ENCODE data around the gene MAST3.
"Not testable (repeated sequence)": the region's sequence is repeated elsewhere in the genome, so short reads cannot be mapped to it uniquely, and the experiment has no call there.

Gene MAST3

DNA sequence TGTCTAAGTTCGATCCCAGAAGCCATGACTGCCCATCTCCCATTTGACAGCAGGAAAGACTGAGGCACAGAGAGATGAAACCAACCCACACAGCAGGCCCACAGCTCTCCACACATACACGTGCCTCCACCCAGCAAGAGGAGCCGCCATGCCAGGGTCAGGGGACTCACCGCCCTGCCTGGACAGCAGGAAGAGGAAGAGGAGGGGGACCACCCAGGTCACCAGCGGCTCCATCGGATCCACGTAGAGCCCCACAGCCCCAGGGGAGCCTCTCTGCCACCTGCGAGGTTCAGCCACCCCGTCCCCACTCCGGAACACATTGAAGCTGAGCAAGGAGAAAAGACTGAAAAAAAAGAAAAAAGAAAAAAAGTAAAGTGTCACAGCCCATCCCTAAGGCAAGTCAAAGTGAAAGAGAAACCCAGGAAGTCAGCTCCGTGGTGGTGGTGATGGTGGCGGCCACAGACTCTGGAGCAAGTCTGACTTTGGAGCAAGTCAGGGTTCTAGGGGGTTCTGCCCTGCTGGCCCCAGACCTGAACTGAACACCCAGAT is 10.9 kb upstream of the MAST3 start, which contains the start of gene IL12RB1:
IL12RB1 (minus strand) TSS at position 345 of the 549 bp plus-strand sequence; CDS start at position 234, 111 bp downstream.
- no peak for DNase-seq (ENCODE audit: low spot score)

GRCh38 chr19:18089096-18089541 is 8.5 kb upstream of the MAST3 start:
- not testable (repeated sequence) for DNase-seq (ENCODE audit: low spot score)

GRCh38 chr19:18089726-18090125 is 7.9 kb upstream of the MAST3 start:
- no peak for DNase-seq (ENCODE audit: low spot score)

GRCh38 chr19:18090545-18091216 is 6.9 kb upstream of the MAST3 start:
- DNase-seq (ENCODE audit: low spot score), result no peak

DNA sequence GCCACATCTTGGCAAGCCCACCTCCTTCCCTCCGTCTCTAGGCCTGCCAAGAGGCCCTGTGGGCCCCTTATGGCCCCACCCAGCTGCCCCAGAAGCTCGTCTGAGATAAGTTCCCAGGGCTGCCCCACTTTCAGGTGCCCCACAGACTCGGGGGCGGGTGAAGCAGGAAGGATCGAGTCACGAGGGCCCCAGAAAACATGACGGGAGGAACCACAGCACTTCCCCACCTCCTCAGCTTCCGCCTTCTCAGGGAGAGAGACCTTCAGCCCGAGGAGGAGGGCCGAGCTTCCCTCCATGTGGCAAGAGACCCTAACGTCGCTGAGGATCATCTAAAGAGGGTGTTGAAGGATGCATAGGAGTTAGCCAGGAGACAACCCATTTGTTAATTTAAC is 6.4 kb upstream of the MAST3 start:
- DNase-seq (ENCODE audit: low spot score), result no peak

GRCh38 chr19:18093439-18094161 is 4.0 kb upstream of the MAST3 start:
- DNase-seq (ENCODE audit: low spot score), result no peak

DNA sequence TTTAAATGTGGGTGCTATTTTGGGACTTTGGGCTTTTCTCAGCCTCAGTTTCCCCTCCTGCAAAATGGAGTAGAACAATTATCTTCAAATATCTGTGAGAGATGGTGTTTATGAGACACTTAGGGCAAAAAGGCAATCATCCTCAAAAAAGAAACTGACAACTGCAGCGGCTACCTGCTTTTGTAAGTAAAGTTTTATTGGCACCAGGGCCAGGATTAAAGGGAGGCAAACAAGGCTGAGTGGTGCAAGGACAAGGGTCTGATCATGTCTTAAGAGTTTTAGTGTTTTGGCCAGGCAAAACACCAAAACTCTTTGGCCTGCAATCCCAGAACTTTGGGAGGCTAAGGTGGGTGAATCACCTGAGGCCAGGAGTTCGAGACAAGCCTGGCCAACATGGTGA is 1.3 kb upstream of the MAST3 start:
- no peak for DNase-seq (ENCODE audit: low spot score)

GRCh38 chr19:18097993-18098890 is 664 bp downstream of the MAST3 start:
- DNase-seq (ENCODE audit: low spot score), result no peak

- no peak for DNase-seq (ENCODE audit: low spot score)
These were observed 1.5 kb downstream of the MAST3 start for GRCh38 chr19:18098891-18099622.

- DNase-seq (ENCODE audit: low spot score), result no peak
These were observed 2.0 kb downstream of the MAST3 start for GRCh38 chr19:18099623-18099995.

DNA sequence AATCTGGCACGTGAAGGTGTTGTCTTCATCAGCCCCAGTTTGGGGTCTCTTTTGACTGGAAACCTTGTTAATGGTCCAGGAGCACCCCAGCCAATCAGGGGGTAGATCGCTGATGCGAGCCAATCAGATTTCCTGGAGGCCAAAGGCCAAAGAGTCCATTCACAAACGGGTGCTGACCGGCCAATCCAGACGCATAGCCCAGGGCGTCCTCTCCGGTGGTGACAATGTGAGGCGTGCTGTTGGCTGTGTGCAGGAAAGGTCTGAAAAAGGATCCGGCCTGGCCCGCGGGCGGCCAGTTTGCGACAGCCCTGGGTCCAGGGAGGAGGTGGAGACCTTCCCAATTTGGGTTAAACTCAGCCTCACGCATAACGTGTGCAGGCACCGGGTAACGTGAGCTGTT is 3.1 kb downstream of the MAST3 start:
- peak; percentile 74 for DNase-seq (ENCODE audit: low spot score)

DNA sequence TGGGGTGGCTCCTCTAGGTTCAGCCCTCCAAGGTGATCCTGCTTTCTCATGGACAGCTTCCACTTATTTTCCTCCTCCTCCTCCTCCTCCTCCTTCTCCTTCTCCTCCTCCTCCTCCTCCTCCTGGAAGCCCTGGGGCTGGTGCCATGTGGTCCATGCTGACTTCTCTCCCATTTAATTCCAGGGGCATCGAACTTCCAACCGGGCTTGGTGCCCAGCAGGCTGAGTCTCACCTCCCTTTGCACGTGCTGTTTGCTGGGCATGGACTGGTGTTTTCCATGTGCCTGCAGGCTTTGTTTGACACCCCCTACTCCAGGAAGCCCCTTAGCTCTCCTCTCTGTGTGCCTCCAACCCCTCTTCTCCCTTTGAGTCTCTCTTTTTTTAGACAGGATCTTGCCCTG is 3.7 kb downstream of the MAST3 start:
- DNase-seq (ENCODE audit: low spot score), result no peak

DNA sequence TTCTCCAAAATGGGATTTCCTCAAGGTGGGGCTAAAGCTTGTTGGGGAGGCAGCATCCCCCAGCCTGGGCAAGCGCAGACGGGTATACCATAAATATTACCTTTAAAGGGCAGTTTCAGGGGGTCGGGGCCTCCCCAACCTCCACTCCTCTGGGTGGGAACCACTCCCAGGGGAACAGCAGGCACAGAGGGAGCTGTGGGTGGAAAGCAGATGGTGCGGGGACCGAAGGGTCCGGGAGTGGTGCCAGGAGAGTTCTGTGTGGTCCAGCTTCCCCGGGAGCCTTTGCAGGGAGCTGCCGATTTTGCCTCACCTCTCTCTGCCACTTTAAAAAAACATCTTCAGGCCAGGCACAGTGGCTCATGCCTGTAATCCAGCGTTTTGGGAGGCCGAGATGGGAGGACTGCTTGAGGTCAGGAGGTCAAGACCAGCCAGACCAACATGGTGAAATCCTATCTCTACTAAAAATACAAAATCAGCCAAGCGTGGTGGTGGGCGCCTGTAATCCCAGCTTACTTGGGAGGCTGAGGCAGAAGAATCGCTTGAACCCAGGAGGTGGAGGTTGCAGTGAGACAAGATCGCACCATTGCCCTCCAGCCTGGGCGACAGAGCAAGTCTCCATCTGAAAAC is 5.5 kb downstream of the MAST3 start:
- DNase-seq (ENCODE audit: low spot score), result no peak

DNA sequence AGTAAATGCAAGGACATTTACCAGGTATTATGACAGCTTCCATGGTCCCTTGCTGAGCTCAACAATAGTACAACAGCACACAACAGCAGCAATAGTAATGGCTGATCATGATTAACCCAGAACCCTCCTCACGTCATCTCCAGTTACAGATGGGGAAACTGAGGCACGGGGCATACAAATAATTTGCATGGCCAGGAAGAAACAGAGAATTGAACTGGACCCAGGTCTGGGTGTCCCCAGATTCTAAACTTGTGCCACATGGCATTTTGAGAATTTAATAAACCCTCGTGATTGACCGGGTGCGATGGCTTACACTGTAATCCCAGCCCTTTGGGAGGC is 7.2 kb downstream of the MAST3 start:
- no peak for DNase-seq (ENCODE audit: low spot score)

GRCh38 chr19:18105259-18105658 is 7.7 kb downstream of the MAST3 start:
- DNase-seq (ENCODE audit: low spot score), result not testable (repeated sequence)

DNA sequence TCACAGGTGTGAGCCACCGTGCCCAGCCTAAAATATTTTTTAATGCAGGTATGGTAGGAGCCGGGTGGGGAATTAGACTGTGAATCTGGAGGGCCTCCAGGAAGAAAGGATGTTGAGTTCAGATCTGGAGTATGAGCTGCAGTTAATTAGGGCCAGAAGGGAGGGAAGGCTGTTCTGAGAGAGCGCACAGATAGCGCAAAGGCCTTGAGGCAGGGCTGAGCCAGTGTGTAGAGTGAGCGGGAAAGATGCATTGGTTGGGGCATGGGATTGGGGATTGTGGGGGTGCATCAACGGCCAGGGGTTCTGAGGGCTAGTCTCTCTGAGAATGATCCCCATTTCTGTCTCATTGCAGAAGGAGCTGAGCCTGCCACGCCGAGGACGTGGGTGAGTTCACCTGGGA is 9.7 kb downstream of the MAST3 start:
- DNase-seq (ENCODE audit: low spot score), result no peak

DNA sequence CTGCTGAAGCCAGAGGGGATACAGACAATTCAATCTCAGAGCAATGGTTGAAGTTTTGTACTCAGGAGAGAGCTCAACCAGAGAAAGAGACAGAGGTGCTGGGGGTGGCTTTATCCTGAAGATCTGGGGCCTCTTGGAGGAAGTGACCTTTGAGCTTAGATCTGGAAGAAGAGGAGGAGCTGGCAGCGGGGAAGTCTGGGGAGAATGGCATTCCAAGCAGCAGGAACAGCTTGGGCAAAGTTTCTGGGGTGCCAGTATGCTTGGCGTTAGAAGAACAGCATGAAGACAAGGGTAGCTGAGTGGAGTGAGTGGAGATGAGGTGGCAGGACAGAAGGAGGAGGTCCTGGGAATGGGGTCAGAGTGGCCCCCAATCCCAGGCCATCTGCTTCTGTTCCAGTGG is 11.3 kb downstream of the MAST3 start:
- DNase-seq (ENCODE audit: low spot score), result no peak

GRCh38 chr19:18109341-18109732 is 11.8 kb downstream of the MAST3 start:
- DNase-seq (ENCODE audit: low spot score), result no peak

DNA sequence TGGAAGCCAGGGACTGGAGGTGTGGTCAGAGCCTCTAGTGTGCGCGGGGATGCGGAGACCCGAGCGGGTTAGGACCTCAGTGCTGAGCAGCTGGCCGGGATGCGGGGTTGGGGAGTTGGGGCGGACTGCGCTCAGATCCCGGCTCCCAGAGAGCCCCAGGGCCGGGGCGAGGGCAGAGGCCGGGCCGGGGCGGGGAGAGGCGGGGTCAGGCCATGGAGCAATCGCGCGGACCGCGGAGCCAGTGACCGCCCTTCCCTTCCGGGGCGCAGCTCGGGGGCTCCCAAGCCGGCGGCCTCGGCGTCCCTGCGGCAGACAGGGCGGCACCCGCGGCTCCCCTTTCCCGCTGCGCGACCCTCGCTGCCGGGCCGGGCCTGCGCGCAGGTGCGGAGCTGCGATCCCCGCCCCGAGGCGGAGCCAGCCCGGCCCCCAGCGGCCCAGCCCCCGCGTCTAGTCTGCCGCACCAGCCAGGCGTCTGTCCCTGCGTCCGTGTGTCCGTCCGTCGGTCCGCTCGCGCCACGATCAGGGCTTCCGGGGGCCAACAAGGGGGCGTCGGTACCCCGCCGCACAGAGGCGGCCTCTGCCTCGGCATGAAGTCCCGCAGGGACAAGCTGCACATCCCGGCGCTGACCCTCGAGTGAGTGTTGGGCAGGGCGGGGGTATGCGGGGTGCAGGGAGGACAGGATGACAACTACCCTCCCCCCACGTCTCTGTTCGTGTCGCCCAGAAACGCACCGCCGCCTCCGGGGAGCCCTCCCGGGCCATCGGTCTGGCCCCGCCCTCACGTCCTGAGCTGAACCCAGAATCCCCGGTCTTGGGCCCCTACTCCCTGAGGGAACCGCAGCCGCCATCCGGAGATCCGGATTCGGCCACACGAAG is 12.4 kb downstream of the MAST3 start:
- DNase-seq (ENCODE audit: low spot score), result no peak
